ENCODE data around the gene DLG5.

DLG5 gene

GRCh38 chr10:77898323-77899079 lies 28.1 kb downstream of the DLG5 start:
- no peaks in the 10 kb centered on the region for H3K27me3 ChIP-seq (ENCODE audit: insufficient read depth, insufficient read length)
- H3K9ac ChIP-seq (ENCODE audit: insufficient read length, low read depth) = peak overlapping the region; percentile 42
- peaks cover 14% of the 10 kb centered on the region for H3K36me3 ChIP-seq (ENCODE audit: insufficient read depth, insufficient read length, low read length)
- no peaks in the 10 kb centered on the region for H3K9me3 ChIP-seq (ENCODE audit: insufficient read depth, low read length)
- no peak for DNase-seq (ENCODE audit: low read depth, low spot score)
- H3K4me1 ChIP-seq (ENCODE audit: insufficient read depth, insufficient read length) = no peaks in the 10 kb centered on the region
- TF ChIP-seq SUZ12 (IDR thresholded peaks at IDR 0.05; ENCODE audit: extremely low read depth, insufficient read depth, insufficient read length) (no peak), ZNF274 (IDR thresholded peaks at IDR 0.05; ENCODE audit: low read depth, low read length) (no peak), YY1 (IDR thresholded peaks at IDR 0.05; ENCODE audit: insufficient read depth, insufficient read length) (no peak)
- H3K4me3 ChIP-seq (ENCODE audit: insufficient read length, low read depth) = no peak overlapping the region

- DNase-seq (ENCODE audit: low read depth, low spot score) = no peak
- H3K36me3 ChIP-seq (ENCODE audit: insufficient read depth, insufficient read length, low read length) = peaks cover 11% of the 10 kb centered on the region
- H3K9me3 ChIP-seq (ENCODE audit: insufficient read depth, low read length) = no peaks in the 10 kb centered on the region
- H3K9ac ChIP-seq (ENCODE audit: insufficient read length, low read depth) = no peak overlapping the region
- H3K4me3 ChIP-seq (ENCODE audit: insufficient read length, low read depth) = no peak overlapping the region
- TF ChIP-seq ZNF274 (IDR thresholded peaks at IDR 0.05; ENCODE audit: low read depth, low read length) = no peak
- TF ChIP-seq SUZ12 (IDR thresholded peaks at IDR 0.05; ENCODE audit: extremely low read depth, insufficient read depth, insufficient read length) = no peak
- no peak for TF ChIP-seq YY1 (IDR thresholded peaks at IDR 0.05; ENCODE audit: insufficient read depth, insufficient read length)
- peaks cover 6% of the 10 kb centered on the region for H3K4me1 ChIP-seq (ENCODE audit: insufficient read depth, insufficient read length)
- no peaks in the 10 kb centered on the region for H3K27me3 ChIP-seq (ENCODE audit: insufficient read depth, insufficient read length)
These were observed 30.5 kb downstream of the DLG5 start for GRCh38 chr10:77896058-77896457.

- Histone ChIP-seq H3K4me1 (ENCODE audit: insufficient read depth, insufficient read length) (peaks cover 17% of the 10 kb centered on the region), H3K4me3 (ENCODE audit: insufficient read length, low read depth) (no peak overlapping the region), H3K9me3 (ENCODE audit: insufficient read depth, low read length) (no peaks in the 10 kb centered on the region), H3K36me3 (ENCODE audit: insufficient read depth, insufficient read length, low read length) (peaks cover 8% of the 10 kb centered on the region), H3K27me3 (ENCODE audit: insufficient read depth, insufficient read length) (no peaks in the 10 kb centered on the region), H3K9ac (ENCODE audit: insufficient read length, low read depth) (no peak overlapping the region)
- no peak for DNase-seq (ENCODE audit: low read depth, low spot score)
- TF ChIP-seq YY1 (IDR thresholded peaks at IDR 0.05; ENCODE audit: insufficient read depth, insufficient read length) = no peak
- TF ChIP-seq SUZ12 (IDR thresholded peaks at IDR 0.05; ENCODE audit: extremely low read depth, insufficient read depth, insufficient read length) = no peak
- TF ChIP-seq ZNF274 (IDR thresholded peaks at IDR 0.05; ENCODE audit: low read depth, low read length) = no peak
These were observed 32.5 kb downstream of the DLG5 start for GRCh38 chr10:77894058-77894457.

GRCh38 chr10:77893386-77893785 lies 33.2 kb downstream of the DLG5 start:
- no peak overlapping the region for H3K9ac ChIP-seq (ENCODE audit: insufficient read length, low read depth)
- H3K4me3 ChIP-seq (ENCODE audit: insufficient read length, low read depth) = no peak overlapping the region
- H3K27me3 ChIP-seq (ENCODE audit: insufficient read depth, insufficient read length) = no peaks in the 10 kb centered on the region
- DNase-seq (ENCODE audit: low read depth, low spot score) = no peak
- H3K36me3 ChIP-seq (ENCODE audit: insufficient read depth, insufficient read length, low read length) = peaks cover 5% of the 10 kb centered on the region
- TF ChIP-seq SUZ12 (IDR thresholded peaks at IDR 0.05; ENCODE audit: extremely low read depth, insufficient read depth, insufficient read length) = no peak
- TF ChIP-seq ZNF274 (IDR thresholded peaks at IDR 0.05; ENCODE audit: low read depth, low read length) = no peak
- no peak for TF ChIP-seq YY1 (IDR thresholded peaks at IDR 0.05; ENCODE audit: insufficient read depth, insufficient read length)
- peaks cover 21% of the 10 kb centered on the region for H3K4me1 ChIP-seq (ENCODE audit: insufficient read depth, insufficient read length)
- no peaks in the 10 kb centered on the region for H3K9me3 ChIP-seq (ENCODE audit: insufficient read depth, low read length)

GRCh38 chr10:77892761-77893160 lies 33.8 kb downstream of the DLG5 start:
- TF ChIP-seq ZNF274 (IDR thresholded peaks at IDR 0.05; ENCODE audit: low read depth, low read length) (no peak), YY1 (IDR thresholded peaks at IDR 0.05; ENCODE audit: insufficient read depth, insufficient read length) (no peak), SUZ12 (IDR thresholded peaks at IDR 0.05; ENCODE audit: extremely low read depth, insufficient read depth, insufficient read length) (no peak)
- H3K9me3 ChIP-seq (ENCODE audit: insufficient read depth, low read length) = no peaks in the 10 kb centered on the region
- H3K27me3 ChIP-seq (ENCODE audit: insufficient read depth, insufficient read length) = no peaks in the 10 kb centered on the region
- peaks cover 5% of the 10 kb centered on the region for H3K36me3 ChIP-seq (ENCODE audit: insufficient read depth, insufficient read length, low read length)
- no peak overlapping the region for H3K4me3 ChIP-seq (ENCODE audit: insufficient read length, low read depth)
- no peak for DNase-seq (ENCODE audit: low read depth, low spot score)
- no peak overlapping the region for H3K9ac ChIP-seq (ENCODE audit: insufficient read length, low read depth)
- peaks cover 21% of the 10 kb centered on the region for H3K4me1 ChIP-seq (ENCODE audit: insufficient read depth, insufficient read length)

GRCh38 chr10:77892021-77892739 lies 34.4 kb downstream of the DLG5 start:
- no peaks in the 10 kb centered on the region for H3K27me3 ChIP-seq (ENCODE audit: insufficient read depth, insufficient read length)
- H3K4me1 ChIP-seq (ENCODE audit: insufficient read depth, insufficient read length) = peaks cover 21% of the 10 kb centered on the region
- TF ChIP-seq YY1 (IDR thresholded peaks at IDR 0.05; ENCODE audit: insufficient read depth, insufficient read length) (no peak), SUZ12 (IDR thresholded peaks at IDR 0.05; ENCODE audit: extremely low read depth, insufficient read depth, insufficient read length) (no peak), ZNF274 (IDR thresholded peaks at IDR 0.05; ENCODE audit: low read depth, low read length) (no peak)
- H3K36me3 ChIP-seq (ENCODE audit: insufficient read depth, insufficient read length, low read length) = peaks cover 5% of the 10 kb centered on the region
- no peaks in the 10 kb centered on the region for H3K9me3 ChIP-seq (ENCODE audit: insufficient read depth, low read length)
- no peak for DNase-seq (ENCODE audit: low read depth, low spot score)
- H3K9ac ChIP-seq (ENCODE audit: insufficient read length, low read depth) = peak overlapping the region; percentile 42
- H3K4me3 ChIP-seq (ENCODE audit: insufficient read length, low read depth) = no peak overlapping the region

DNA sequence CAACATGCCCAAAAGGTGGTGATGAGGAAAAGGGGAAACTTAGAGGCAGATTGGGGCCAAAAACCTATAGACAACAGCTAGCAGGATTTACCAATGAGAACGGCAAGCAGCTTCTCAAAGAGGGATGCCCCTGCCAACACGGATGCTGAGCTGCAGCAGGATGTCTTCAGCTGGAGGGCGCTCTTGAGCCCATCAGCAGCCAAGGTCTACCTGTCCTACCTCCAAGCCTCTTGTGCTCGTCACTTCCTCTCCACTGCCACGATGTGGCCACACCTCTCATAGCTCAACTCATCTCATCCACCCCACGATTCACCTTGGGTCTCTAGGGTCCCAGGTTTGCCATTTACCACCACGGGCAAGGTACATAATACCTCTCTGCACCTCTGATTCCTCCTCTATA lies 36.5 kb downstream of the DLG5 start:
- H3K36me3 ChIP-seq (ENCODE audit: insufficient read depth, insufficient read length, low read length) = peaks cover 10% of the 10 kb centered on the region
- peaks cover 26% of the 10 kb centered on the region for H3K4me1 ChIP-seq (ENCODE audit: insufficient read depth, insufficient read length)
- no peak for DNase-seq (ENCODE audit: low read depth, low spot score)
- H3K9ac ChIP-seq (ENCODE audit: insufficient read length, low read depth) = no peak overlapping the region
- no peak overlapping the region for H3K4me3 ChIP-seq (ENCODE audit: insufficient read length, low read depth)
- TF ChIP-seq ZNF274 (IDR thresholded peaks at IDR 0.05; ENCODE audit: low read depth, low read length) (no peak), YY1 (IDR thresholded peaks at IDR 0.05; ENCODE audit: insufficient read depth, insufficient read length) (no peak), SUZ12 (IDR thresholded peaks at IDR 0.05; ENCODE audit: extremely low read depth, insufficient read depth, insufficient read length) (no peak)
- no peaks in the 10 kb centered on the region for H3K27me3 ChIP-seq (ENCODE audit: insufficient read depth, insufficient read length)
- no peaks in the 10 kb centered on the region for H3K9me3 ChIP-seq (ENCODE audit: insufficient read depth, low read length)
